K562 (cell line): Measurements from ENCODE around the gene AMTN.
"Not testable (repeated sequence)": the region's sequence is repeated elsewhere in the genome, so short reads cannot be mapped to it uniquely, and the experiment has no call there.

ENCODE experiments used
- BHLHE40 ChIP-seq: IDR thresholded peaks from 2 replicates; pipeline ENCODE4 v1.6.1; 2011; ENCODE audit warnings: low read length, improper control_type of control experiment
- C11orf30 ChIP-seq: fragments of 450-650 bp; IDR thresholded peaks from 2 replicates; pipeline ENCODE4 v1.6.1; 2016; ENCODE audit warnings: low read depth, mild to moderate bottlenecking
- ESRRA ChIP-seq: fragments of 450-650 bp; IDR thresholded peaks from 2 replicates; pipeline ENCODE4 v1.6.1; 2014; ENCODE audit warnings: low read depth, mild to moderate bottlenecking, moderate library complexity, borderline replicate concordance
- FOXK2 ChIP-seq, 2 experiments: fragments of 450-650 bp; IDR thresholded peaks in 1 of 2; conservative IDR thresholded peaks in 1 of 2; 2 replicates each; pipeline ENCODE4 v1.6.1; 2016; ENCODE audit warnings: low read depth in 2 of 2, mild to moderate bottlenecking in 1 of 2
- GATAD2A ChIP-seq: fragments of 450-650 bp; IDR thresholded peaks from 2 replicates; pipeline ENCODE4 v1.6.1; 2017
- MAFK ChIP-seq: IDR thresholded peaks from 2 replicates; pipeline ENCODE4 v1.6.1; 2011; ENCODE audit warnings: low read length, improper control_type of control experiment
- MYNN ChIP-seq, 2 experiments: sonication (generic); formaldehyde crosslinking in 1 of 2; IDR thresholded peaks; 2 replicates each; pipeline versions ENCODE4 v1.5.0 to v1.6.1; 2016 to 2020; ENCODE audit warnings: antibody characterized with exemption in 1 of 2, missing genetic modification reagents in 1 of 2
- NFE2L1 ChIP-seq: fragments of 450-650 bp; IDR thresholded peaks from 2 replicates; pipeline ENCODE4 v1.6.1; 2016; ENCODE audit warnings: missing genetic modification characterization, low read depth, mild to moderate bottlenecking, missing compliant biosample characterization, moderate library complexity, borderline replicate concordance
- POLR2A ChIP-seq: fragments of 450-650 bp; conservative IDR thresholded peaks from 2 replicates; pipeline ENCODE4 v1.6.1; 2016
- SP1 ChIP-seq: sonication (generic); formaldehyde crosslinking; IDR thresholded peaks from 2 replicates; pipeline ENCODE4 v1.8.1; 2022; ENCODE audit warnings: mild to moderate bottlenecking, missing genetic modification reagents
- ZNF274 ChIP-seq: IDR thresholded peaks from 2 replicates; pipeline ENCODE4 v1.6.1; 2011; ENCODE audit warnings: low read depth, mild to moderate bottlenecking, low read length, moderate library complexity, borderline replicate concordance
- TF ChIP-seq, protein P1 (sequence below): fragments of 450-650 bp; IDR thresholded peaks from 2 replicates; pipeline ENCODE4 v1.6.1; 2017; ENCODE audit warnings: antibody characterized with exemption, mild to moderate bottlenecking
- TF ChIP-seq, protein P2 (sequence below): sonication (generic); formaldehyde crosslinking; IDR thresholded peaks from 2 replicates; pipeline ENCODE4 v1.8.1; 2022; ENCODE audit warnings: missing genetic modification reagents
- TF ChIP-seq, protein P3 (sequence below): sonication (generic); formaldehyde crosslinking; IDR thresholded peaks from 2 replicates; pipeline ENCODE4 v1.8.0; 2022; ENCODE audit warnings: mild to moderate bottlenecking, low read depth, missing genetic modification reagents

GRCh38 chr4:70534886-70535285, 16.5 kb downstream of the AMTN start:
- TF ChIP-seq, protein P1, sequence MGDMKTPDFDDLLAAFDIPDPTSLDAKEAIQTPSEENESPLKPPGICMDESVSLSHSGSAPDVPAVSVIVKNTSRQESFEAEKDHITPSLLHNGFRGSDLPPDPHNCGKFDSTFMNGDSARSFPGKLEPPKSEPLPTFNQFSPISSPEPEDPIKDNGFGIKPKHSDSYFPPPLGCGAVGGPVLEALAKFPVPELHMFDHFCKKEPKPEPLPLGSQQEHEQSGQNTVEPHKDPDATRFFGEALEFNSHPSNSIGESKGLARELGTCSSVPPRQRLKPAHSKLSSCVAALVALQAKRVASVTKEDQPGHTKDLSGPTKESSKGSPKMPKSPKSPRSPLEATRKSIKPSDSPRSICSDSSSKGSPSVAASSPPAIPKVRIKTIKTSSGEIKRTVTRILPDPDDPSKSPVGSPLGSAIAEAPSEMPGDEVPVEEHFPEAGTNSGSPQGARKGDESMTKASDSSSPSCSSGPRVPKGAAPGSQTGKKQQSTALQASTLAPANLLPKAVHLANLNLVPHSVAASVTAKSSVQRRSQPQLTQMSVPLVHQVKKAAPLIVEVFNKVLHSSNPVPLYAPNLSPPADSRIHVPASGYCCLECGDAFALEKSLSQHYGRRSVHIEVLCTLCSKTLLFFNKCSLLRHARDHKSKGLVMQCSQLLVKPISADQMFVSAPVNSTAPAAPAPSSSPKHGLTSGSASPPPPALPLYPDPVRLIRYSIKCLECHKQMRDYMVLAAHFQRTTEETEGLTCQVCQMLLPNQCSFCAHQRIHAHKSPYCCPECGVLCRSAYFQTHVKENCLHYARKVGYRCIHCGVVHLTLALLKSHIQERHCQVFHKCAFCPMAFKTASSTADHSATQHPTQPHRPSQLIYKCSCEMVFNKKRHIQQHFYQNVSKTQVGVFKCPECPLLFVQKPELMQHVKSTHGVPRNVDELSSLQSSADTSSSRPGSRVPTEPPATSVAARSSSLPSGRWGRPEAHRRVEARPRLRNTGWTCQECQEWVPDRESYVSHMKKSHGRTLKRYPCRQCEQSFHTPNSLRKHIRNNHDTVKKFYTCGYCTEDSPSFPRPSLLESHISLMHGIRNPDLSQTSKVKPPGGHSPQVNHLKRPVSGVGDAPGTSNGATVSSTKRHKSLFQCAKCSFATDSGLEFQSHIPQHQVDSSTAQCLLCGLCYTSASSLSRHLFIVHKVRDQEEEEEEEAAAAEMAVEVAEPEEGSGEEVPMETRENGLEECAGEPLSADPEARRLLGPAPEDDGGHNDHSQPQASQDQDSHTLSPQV = not testable (repeated sequence)
- not testable (repeated sequence) for TF ChIP-seq FOXK2 (conservative IDR thresholded peaks at IDR 0.05 in 1 of 2, IDR thresholded peaks at IDR 0.05 in 1 of 2; ENCODE audit: low read depth in 2 of 2); ZNF274; MAFK; GATAD2A; SP1 (CRISPR knock-in tag); MYNN (IDR thresholded peaks at IDR 0.05); MYNN (CRISPR knock-in tag; IDR thresholded peaks at IDR 0.05); ESRRA; BHLHE40; NFE2L1 (tag); POLR2A; C11orf30
- TF ChIP-seq, protein P2, sequence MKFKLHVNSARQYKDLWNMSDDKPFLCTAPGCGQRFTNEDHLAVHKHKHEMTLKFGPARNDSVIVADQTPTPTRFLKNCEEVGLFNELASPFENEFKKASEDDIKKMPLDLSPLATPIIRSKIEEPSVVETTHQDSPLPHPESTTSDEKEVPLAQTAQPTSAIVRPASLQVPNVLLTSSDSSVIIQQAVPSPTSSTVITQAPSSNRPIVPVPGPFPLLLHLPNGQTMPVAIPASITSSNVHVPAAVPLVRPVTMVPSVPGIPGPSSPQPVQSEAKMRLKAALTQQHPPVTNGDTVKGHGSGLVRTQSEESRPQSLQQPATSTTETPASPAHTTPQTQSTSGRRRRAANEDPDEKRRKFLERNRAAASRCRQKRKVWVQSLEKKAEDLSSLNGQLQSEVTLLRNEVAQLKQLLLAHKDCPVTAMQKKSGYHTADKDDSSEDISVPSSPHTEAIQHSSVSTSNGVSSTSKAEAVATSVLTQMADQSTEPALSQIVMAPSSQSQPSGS (CRISPR knock-in tag) = not testable (repeated sequence)
- TF ChIP-seq, protein P3, sequence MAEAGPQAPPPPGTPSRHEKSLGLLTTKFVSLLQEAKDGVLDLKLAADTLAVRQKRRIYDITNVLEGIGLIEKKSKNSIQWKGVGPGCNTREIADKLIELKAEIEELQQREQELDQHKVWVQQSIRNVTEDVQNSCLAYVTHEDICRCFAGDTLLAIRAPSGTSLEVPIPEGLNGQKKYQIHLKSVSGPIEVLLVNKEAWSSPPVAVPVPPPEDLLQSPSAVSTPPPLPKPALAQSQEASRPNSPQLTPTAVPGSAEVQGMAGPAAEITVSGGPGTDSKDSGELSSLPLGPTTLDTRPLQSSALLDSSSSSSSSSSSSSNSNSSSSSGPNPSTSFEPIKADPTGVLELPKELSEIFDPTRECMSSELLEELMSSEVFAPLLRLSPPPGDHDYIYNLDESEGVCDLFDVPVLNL (CRISPR knock-in tag) = not testable (repeated sequence)
